NCI-H748 (cell line): ENCODE results near the gene RTBDN.
A peak's percentile ranks its signal among the peaks of the same experiment; 100 is the strongest.

Experiments used
- DNase-seq: peaks from one replicate; lab custom pipeline; 2025; ENCODE audit not compliant: unreplicated experiment; lab: John Stamatoyannopoulos, UW

Gene RTBDN

DNA sequence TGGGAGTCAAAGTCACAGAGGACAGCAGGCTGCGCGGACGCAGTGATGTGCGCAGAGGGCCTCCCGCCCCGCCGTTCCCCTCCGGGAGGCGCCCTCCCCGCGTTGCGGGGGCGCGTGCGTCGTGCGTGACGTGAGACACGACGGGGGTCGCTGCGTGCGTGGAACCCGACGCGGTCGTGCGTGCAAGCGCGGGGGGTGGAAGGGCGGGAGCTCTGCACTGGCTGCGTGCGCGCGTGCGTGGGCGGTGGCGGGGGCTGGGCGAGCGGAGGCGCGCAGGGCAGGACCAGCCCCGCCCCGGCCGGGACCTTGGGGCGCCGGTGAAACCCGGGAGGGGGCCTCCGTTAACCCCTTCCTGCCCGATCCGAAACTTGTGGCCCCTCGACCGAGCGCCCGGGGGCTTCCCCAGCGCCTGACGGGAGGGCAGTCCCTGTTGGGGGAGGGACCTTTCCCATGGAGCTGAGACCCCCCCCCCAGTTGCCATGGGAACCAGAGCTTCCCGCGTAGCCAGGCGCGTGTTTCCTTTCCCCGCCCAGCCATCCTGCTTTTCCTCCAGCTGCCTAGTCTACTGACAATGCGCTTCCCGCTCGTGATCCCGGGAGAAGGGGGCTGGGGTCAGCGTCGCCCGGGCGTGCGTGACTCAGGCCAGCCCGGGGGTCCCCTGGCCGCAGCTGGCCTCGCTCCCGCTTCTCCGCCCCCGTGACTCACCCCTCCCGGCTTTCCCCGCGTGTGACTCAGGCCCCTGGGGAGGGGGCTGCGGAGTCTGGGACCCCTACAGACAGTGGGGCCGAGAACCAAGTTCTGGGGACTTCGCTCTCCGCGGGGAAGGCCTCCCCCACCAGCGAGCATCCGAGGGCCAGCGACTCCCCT, 51.7 kb downstream of the RTBDN start:
- DNase-seq: peak; percentile 78

DNA sequence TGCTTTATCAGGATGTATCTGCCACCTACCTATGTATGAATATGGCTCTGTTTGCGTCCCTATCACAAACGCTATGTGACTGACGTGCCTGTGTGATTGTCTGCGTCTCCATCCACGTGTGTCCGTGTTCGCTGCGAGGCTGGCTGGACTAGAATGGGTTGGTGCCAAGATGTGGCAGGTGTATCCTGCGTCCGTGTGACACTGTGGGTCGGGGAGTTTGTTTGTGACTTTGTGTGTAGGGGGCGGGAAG, 52.3 kb downstream of the RTBDN start:
- no peak for DNase-seq

DNA sequence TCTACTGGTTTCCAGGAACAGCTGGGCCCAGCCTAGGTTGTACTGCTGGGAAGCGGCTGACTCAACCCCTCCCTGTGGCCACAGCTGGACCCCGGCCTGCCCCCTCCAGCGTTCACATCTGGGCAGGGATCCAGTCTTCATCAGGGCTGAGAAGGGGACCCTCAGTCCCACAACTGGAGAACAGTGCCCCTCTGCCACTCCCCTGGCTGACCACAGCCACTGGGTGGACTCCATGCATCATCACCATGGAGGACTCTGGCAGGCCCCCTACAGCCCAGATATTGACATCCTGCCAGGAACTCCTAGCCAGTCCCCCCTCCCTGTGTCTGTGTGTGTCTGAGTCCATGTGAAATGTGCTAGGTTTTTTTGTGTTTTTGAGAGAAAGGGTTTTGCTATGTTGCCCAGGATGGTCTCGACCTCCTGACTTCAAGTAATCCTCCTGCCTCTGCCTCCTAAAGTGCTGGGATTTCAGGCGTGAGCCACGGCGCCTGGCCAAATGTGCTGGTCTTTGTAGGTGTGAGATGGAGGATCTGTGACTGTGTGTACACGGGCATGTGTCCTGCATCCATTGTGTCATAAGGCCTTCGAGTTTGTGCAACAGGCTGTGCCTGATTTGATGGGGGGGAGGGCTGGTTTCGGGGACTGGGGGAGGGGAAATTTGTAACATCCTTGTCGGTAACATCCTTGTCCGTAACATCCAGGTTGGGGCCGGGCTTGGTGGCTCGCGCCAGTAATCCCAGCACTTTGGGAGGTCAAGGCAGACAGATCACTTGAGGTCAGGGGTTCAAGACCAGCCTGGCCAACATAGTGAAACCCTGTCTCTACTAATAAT, 55.0 kb downstream of the RTBDN start:
- peak; percentile 16 for DNase-seq

DNA sequence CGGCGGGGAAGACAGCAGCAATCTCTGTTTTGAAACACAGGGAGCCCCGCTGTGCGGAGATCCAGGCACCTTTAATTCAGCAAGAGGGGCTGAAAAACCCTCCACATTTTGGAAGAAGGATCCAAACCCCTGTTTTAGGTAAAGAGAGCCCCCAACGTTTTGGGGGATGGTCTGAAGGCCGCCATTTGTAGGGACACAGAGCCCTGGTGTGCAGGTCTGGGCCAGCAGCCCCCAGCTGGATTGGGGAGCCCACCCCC, 55.5 kb downstream of the RTBDN start:
- no peak for DNase-seq

DNA sequence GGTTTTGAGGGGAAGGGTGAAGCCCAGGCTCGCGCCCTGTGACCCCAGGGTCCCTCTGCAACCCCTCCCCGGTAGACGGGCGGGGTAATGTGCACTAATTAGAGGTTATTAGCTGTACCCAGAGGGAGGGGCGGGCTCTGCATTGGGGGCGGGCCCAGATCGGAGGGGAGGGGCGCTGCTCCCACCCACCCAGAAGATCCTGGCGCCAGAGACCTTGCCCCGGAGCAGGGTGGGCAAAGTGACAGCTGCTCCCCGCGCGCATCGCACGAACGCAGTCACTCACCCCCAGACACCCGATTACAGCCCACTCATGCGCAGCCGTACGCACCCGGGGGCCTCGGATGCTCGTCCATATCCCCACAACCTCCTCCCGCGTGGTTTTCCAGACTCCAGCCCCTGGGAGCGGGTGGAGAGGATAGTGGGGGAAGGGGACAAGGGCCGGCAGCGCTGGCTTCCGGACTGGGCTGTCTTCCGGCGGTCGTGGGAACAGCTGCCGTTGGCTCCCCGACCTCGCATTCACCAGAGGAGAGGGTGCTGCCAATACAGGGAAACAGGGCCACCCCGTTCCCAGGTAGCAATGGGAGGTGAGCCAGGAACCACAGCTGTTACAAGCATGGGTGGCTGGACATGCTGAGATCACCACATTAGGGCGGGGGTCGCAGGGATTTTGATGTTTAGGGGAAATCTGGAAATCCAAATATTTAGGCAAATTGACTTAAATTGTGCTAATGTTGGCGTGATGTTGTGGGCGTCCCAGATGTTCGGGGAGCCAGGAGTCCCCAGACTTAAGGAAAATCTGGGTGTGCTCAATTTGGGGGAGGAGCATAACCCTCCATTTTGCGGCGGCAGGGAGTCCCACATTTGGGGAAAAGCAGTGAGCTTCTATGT, 56.1 kb downstream of the RTBDN start:
- peak; percentile 76 for DNase-seq

DNA sequence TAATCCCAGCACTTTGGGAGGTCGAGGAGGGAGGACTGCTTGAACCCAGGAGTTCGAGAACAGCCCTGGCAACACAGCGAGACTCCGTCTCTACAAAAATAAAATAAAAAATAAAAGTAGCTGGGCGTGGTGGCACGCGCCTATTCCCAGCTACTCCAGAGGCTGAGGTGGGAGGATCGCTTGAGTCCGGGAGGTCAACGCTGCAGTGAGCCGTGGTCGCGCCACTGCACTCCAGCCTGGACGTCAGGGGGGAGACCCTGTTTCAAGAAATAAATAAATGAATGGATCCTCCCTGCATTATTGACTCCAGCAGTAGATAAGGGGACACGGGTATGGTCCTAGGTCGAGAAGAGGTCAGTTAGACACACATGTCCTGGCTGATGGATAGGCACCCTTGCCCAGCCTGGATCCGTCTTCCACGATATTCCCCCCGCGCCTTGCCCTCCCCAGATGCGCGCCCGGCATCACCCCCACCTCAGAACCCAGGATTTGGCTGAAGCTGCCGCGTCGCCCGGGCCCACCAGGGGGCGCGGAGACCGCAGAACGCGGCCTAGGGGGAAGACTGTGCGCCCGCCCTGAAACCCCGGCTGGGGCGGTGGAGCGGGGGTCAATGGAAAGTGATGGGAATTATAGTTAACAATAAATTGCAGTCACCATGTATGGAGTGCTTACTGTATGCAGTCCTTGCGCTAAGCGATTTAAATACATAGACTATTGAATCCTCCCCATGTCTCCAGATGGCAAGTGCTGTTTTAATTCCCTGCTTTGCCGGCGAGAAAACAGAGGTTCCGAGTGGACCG, 57.0 kb downstream of the RTBDN start:
- DNase-seq: peak; percentile 78
